Right renal pelvis (tissue), 4 donors: ENCODE measurements around the gene STXBP2. TPM values are rescaled to one million over a fixed set of nuclear protein-coding genes. Genes with fewer than 3 reads are reported as not detected.
A peak's percentile ranks its signal among the peaks of the same experiment; 100 is the strongest.

ENCODE experiments used
- DNase-seq, 4 donors: peaks; one replicate each; pipeline ENCODE4 v3.0.0-alpha.2; 2013; ENCODE audit warnings: low read depth in 4 of 4, low spot score in 3 of 4, missing footprints in 1 of 4
- polyA plus RNA-seq, 4 donors: library from polyadenylated mRNA; unstranded; fragments of 120-200 nt; gene quantifications; one replicate each; pipeline ENCODE4 v1.2.1, GENCODE V29; 2013; ENCODE audit not compliant: insufficient read length in 4 of 4

The STXBP2 gene
- polyA plus RNA-seq, 4 donors = 54.9 to 68.0 (median 66.3) TPM

- DNase-seq = no peak
Observed at GRCh38 chr19:7612282-7613274, 24.3 kb upstream of the STXBP2 start.

GRCh38 chr19:7614859-7615741, 21.8 kb upstream of the STXBP2 start:
- no peak for DNase-seq

- no peak for DNase-seq
Observed at GRCh38 chr19:7617172-7617571, 19.7 kb upstream of the STXBP2 start.

GRCh38 chr19:7617735-7618134, 19.2 kb upstream of the STXBP2 start:
- no peak for DNase-seq

- no peak for DNase-seq
Observed at GRCh38 chr19:7618348-7618747, 18.6 kb upstream of the STXBP2 start.

- DNase-seq = no peak
Observed at GRCh38 chr19:7618771-7619510, 18.0 kb upstream of the STXBP2 start.

GRCh38 chr19:7619671-7620441, 17.1 kb upstream of the STXBP2 start:
- no peak for DNase-seq

GRCh38 chr19:7620442-7621412, 16.2 kb upstream of the STXBP2 start:
- no peak for DNase-seq

- no peak for DNase-seq
Observed at GRCh38 chr19:7622933-7623685, 13.8 kb upstream of the STXBP2 start.

GRCh38 chr19:7623725-7624603, 12.9 kb upstream of the STXBP2 start:
- no peak for DNase-seq

GRCh38 chr19:7624810-7625209, 12.1 kb upstream of the STXBP2 start:
- DNase-seq = no peak

GRCh38 chr19:7625763-7626372, 11.0 kb upstream of the STXBP2 start:
- no peak for DNase-seq

- no peak for DNase-seq
Observed at GRCh38 chr19:7627166-7627565, 9.7 kb upstream of the STXBP2 start.

GRCh38 chr19:7628589-7629311, 8.2 kb upstream of the STXBP2 start:
- DNase-seq = no peak

- peak; percentile 96 to 99 (median 98) for DNase-seq
Observed at GRCh38 chr19:7629347-7630054, 7.4 kb upstream of the STXBP2 start, which contains the start of the genes PET100 and XAB2. TSS of gene PET100 (plus strand) at chr19:7629793. CDS start at chr19:7629834, 41 bp downstream. TSS of gene XAB2 (minus strand) at chr19:7629545. CDS start at chr19:7629527, 18 bp downstream.
